Lower leg skin (tissue), 3 donors: ENCODE measurements around the gene IL12B.

ENCODE experiments used
- POLR2A ChIP-seq, 2 donors: fragments of 450-650 bp; IDR thresholded peaks; one replicate each; pipeline ENCODE4 v1.6.1; 2016 to 2017; ENCODE audit warnings: antibody characterized with exemption in 2 of 2, mild to moderate bottlenecking in 1 of 2, moderate library complexity in 1 of 2
- TF ChIP-seq, protein P1 (sequence below), 3 donors: fragments of 450-650 bp; IDR thresholded peaks; one replicate each; pipeline ENCODE4 v1.5.1; 2016; ENCODE audit warnings: antibody characterized with exemption in 3 of 3, mild to moderate bottlenecking in 3 of 3, moderate library complexity in 2 of 3

DNA sequence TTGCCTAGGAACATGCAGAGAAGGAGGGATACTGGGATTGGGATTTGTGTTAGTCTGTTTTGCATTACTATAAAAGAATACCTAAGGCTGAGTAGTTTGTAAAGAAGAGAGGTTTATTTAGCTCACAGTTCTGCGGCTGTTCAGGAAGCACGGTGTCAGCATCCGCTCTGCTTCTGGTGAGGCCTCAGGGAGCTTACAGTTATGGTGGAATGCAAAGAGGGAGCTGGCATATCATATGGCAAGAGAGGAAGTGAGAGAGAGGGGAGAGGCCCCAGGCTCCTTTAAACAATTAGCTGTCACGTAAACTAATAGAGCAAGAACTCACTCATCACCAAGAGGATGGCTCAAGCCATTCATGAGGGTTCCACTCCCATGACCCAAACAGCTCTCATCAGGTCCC is 27.0 kb downstream of the IL12B start:
- TF ChIP-seq, protein P1, sequence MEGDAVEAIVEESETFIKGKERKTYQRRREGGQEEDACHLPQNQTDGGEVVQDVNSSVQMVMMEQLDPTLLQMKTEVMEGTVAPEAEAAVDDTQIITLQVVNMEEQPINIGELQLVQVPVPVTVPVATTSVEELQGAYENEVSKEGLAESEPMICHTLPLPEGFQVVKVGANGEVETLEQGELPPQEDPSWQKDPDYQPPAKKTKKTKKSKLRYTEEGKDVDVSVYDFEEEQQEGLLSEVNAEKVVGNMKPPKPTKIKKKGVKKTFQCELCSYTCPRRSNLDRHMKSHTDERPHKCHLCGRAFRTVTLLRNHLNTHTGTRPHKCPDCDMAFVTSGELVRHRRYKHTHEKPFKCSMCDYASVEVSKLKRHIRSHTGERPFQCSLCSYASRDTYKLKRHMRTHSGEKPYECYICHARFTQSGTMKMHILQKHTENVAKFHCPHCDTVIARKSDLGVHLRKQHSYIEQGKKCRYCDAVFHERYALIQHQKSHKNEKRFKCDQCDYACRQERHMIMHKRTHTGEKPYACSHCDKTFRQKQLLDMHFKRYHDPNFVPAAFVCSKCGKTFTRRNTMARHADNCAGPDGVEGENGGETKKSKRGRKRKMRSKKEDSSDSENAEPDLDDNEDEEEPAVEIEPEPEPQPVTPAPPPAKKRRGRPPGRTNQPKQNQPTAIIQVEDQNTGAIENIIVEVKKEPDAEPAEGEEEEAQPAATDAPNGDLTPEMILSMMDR (IDR thresholded peaks at IDR 0.05) = no peak
- no peak for TF ChIP-seq POLR2A (IDR thresholded peaks at IDR 0.05)
